Measurements from ENCODE around the gene SNX30.

The SNX30 gene

GRCh38 chr9:112783551-112783954 is 33.0 kb downstream of the SNX30 start:
- DNase-seq (ENCODE audit: low read depth in 2 of 2), result no peak

- no peak for DNase-seq (ENCODE audit: low read depth in 2 of 2)
Measured at GRCh38 chr9:112784020-112784785, 33.6 kb downstream of the SNX30 start.

- no peak for DNase-seq (ENCODE audit: low read depth in 2 of 2)
Measured at GRCh38 chr9:112785986-112786385, 35.4 kb downstream of the SNX30 start.

- no peak for DNase-seq (ENCODE audit: low read depth in 2 of 2)
Measured at GRCh38 chr9:112786829-112787520, 36.4 kb downstream of the SNX30 start.

- no peak for DNase-seq (ENCODE audit: low read depth in 2 of 2)
Measured at GRCh38 chr9:112787978-112788377, 37.4 kb downstream of the SNX30 start.

GRCh38 chr9:112789473-112789872 is 38.9 kb downstream of the SNX30 start:
- DNase-seq (ENCODE audit: low read depth in 2 of 2), result no peak

GRCh38 chr9:112789891-112790774 is 39.6 kb downstream of the SNX30 start:
- DNase-seq (ENCODE audit: low read depth in 2 of 2), result no peak

GRCh38 chr9:112792670-112793069 is 42.1 kb downstream of the SNX30 start:
- no peak for DNase-seq (ENCODE audit: low read depth in 2 of 2)

- DNase-seq (ENCODE audit: low read depth in 2 of 2), result peak; percentile 53 to 65
Measured at GRCh38 chr9:112793213-112793810, 42.8 kb downstream of the SNX30 start.

- no peak for DNase-seq (ENCODE audit: low read depth in 2 of 2)
Measured at GRCh38 chr9:112794731-112795130, 44.2 kb downstream of the SNX30 start.

GRCh38 chr9:112795921-112796320 is 45.4 kb downstream of the SNX30 start:
- no peak for DNase-seq (ENCODE audit: low read depth in 2 of 2)

GRCh38 chr9:112796485-112796884 is 45.9 kb downstream of the SNX30 start:
- DNase-seq (ENCODE audit: low read depth in 2 of 2), result no peak

GRCh38 chr9:112809351-112809848 is 58.8 kb downstream of the SNX30 start:
- DNase-seq (ENCODE audit: low read depth in 2 of 2), result no peak

GRCh38 chr9:112809906-112810305 is 59.3 kb downstream of the SNX30 start:
- DNase-seq (ENCODE audit: low read depth in 2 of 2), result no peak

- no peak for DNase-seq (ENCODE audit: low read depth in 2 of 2)
Measured at GRCh38 chr9:112810696-112811490, 60.3 kb downstream of the SNX30 start.

- no peak for DNase-seq (ENCODE audit: low read depth in 2 of 2)
Measured at GRCh38 chr9:112811518-112811917, 61.0 kb downstream of the SNX30 start.

- DNase-seq (ENCODE audit: low read depth in 2 of 2), result no peak
Measured at GRCh38 chr9:112815868-112816267, 65.3 kb downstream of the SNX30 start.

- no peak for DNase-seq (ENCODE audit: low read depth in 2 of 2)
Measured at GRCh38 chr9:112817860-112818203, 67.3 kb downstream of the SNX30 start.

GRCh38 chr9:112819635-112820496 is 69.3 kb downstream of the SNX30 start:
- DNase-seq (ENCODE audit: low read depth in 2 of 2), result no peak

GRCh38 chr9:112820881-112821280 is 70.3 kb downstream of the SNX30 start:
- no peak for DNase-seq (ENCODE audit: low read depth in 2 of 2)
